Activated CD8-positive, alpha-beta T cell treated with anti-CD3 and anti-CD28 coated beads for 36 hours (primary cell): ENCODE data around the gene PITPNM1. TPM values are rescaled to one million over a fixed set of nuclear protein-coding genes. Genes with fewer than 3 reads are reported as not detected.

Experiments used
- ATAC-seq: fragments of 200-7000 bp; cut with Tn5 transposase; one replicate; pipeline ENCODE4 v1.10.0; 2021; ENCODE audit warnings: mild to moderate bottlenecking, moderate library complexity
- CTCF ChIA-PET: fragments of 350-600 bp; sonication (Branson Sonifier 250); formaldehyde crosslinking; loops from one replicate; lab custom pipeline; 2021; ENCODE audit warnings: antibody characterized with exemption; lab: Charles Lee
- POLR2A ChIA-PET: fragments of 350-600 bp; sonication (Branson Sonifier 250); formaldehyde crosslinking; loops from one replicate; lab custom pipeline; 2021; ENCODE audit warnings: antibody characterized with exemption; lab: Charles Lee
- DNase-seq: peaks from one replicate; pipeline ENCODE4 v3.0.0-alpha.2; 2020
- H3K27ac Mint-ChIP-seq: one replicate; pipeline ENCODE4 v1.8.0; 2021; ENCODE audit warnings: mild to moderate bottlenecking, mixed read lengths
- H3K27me3 Mint-ChIP-seq: one replicate; pipeline ENCODE4 v1.8.0; 2021; ENCODE audit warnings: mixed read lengths
- H3K36me3 Mint-ChIP-seq: one replicate; pipeline ENCODE4 v1.8.0; 2021; ENCODE audit warnings: low read depth, mixed read lengths
- H3K4me1 Mint-ChIP-seq: one replicate; pipeline ENCODE4 v1.8.0; 2021; ENCODE audit warnings: low read depth, mixed read lengths
- H3K4me3 Mint-ChIP-seq: one replicate; pipeline ENCODE4 v1.8.0; 2021; ENCODE audit warnings: mild to moderate bottlenecking, moderate library complexity, mixed read lengths
- H3K9me3 Mint-ChIP-seq: one replicate; pipeline ENCODE4 v1.8.0; 2021; ENCODE audit warnings: mixed read lengths
- intact Hi-C: fragments of 100-400 bp; cut with micrococcal nuclease; formaldehyde crosslinking; loops from one replicate; pipeline ENCODE4 v1.10.0; 2022
- total RNA-seq, 2 experiments: library from RNA; stranded (reverse); gene quantifications; one replicate each; pipeline ENCODE4 v1.2.3, GENCODE V29; 2021
- TF ChIP-seq, protein P1 (sequence below): fragments of 200-600 bp; IDR thresholded peaks from one replicate; pipeline ENCODE4 v1.8.0; 2022; ENCODE audit warnings: antibody characterized with exemption, mild to moderate bottlenecking

The PITPNM1 gene
- total RNA-seq, 2 experiments from 2014 or later: 87.8 to 88.1 TPM

DNA sequence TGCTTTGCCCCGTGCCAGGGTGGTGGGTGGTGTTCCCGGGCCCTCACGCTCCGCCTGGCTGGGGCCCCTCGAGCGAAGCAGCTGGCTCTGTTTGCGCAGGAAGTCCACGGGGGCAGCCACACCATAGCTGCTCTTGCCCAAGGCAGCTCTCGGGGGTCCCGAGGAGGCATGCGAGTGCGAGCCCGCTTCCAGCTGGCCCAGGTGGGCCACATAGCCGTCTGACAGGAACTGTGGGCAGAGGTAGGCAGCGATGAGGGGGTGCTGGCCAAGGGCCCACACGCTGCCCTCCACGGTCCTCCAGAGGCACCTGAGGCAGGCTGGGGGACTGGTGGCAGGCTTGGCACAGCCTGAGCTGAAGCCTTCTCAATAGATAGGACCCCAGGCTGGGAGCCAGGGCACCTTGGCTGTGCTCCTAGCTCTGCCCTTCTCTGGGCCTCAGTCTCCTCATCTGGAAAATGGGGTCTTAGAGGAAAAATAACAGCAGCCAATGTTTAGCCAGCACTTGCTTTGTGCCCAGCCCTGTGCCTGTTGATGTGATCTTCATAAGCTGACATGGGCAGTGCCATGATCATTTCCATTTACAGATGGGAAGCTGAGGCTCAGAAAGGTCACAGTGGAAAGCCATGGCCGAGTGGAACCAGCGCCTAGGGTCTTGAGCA is 13.0 kb downstream of the PITPNM1 start:
- ChIA-PET CTCF (interaction anchor here (1.9 kb wide), 1 partner anchor 14 kb away, joined by 4 read pairs; the partner anchor contains the start of gene PITPNM1), POLR2A (interaction anchor here (0.8 to 10.7 kb wide), 6 partner anchors 7 to 138 kb away, joined by 3 to 108 read pairs (median 4); partner anchors contain the start of genes NUDT8, PITPNM1 and PTPRCAP)
- intact Hi-C loops: no loop called here
- ATAC-seq (no peak), DNase-seq (no peak)
- H3K27ac Mint-ChIP-seq: no peak overlapping the region
- no peak overlapping the region for H3K4me3 Mint-ChIP-seq
- H3K9me3 Mint-ChIP-seq: no peaks in the 10 kb centered on the region
- H3K4me1 Mint-ChIP-seq: peaks cover 26% of the 10 kb centered on the region
- no peaks in the 10 kb centered on the region for H3K27me3 Mint-ChIP-seq
- TF ChIP-seq, protein P1, sequence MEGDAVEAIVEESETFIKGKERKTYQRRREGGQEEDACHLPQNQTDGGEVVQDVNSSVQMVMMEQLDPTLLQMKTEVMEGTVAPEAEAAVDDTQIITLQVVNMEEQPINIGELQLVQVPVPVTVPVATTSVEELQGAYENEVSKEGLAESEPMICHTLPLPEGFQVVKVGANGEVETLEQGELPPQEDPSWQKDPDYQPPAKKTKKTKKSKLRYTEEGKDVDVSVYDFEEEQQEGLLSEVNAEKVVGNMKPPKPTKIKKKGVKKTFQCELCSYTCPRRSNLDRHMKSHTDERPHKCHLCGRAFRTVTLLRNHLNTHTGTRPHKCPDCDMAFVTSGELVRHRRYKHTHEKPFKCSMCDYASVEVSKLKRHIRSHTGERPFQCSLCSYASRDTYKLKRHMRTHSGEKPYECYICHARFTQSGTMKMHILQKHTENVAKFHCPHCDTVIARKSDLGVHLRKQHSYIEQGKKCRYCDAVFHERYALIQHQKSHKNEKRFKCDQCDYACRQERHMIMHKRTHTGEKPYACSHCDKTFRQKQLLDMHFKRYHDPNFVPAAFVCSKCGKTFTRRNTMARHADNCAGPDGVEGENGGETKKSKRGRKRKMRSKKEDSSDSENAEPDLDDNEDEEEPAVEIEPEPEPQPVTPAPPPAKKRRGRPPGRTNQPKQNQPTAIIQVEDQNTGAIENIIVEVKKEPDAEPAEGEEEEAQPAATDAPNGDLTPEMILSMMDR: no peak
- H3K36me3 Mint-ChIP-seq: peaks cover 34% of the 10 kb centered on the region

DNA sequence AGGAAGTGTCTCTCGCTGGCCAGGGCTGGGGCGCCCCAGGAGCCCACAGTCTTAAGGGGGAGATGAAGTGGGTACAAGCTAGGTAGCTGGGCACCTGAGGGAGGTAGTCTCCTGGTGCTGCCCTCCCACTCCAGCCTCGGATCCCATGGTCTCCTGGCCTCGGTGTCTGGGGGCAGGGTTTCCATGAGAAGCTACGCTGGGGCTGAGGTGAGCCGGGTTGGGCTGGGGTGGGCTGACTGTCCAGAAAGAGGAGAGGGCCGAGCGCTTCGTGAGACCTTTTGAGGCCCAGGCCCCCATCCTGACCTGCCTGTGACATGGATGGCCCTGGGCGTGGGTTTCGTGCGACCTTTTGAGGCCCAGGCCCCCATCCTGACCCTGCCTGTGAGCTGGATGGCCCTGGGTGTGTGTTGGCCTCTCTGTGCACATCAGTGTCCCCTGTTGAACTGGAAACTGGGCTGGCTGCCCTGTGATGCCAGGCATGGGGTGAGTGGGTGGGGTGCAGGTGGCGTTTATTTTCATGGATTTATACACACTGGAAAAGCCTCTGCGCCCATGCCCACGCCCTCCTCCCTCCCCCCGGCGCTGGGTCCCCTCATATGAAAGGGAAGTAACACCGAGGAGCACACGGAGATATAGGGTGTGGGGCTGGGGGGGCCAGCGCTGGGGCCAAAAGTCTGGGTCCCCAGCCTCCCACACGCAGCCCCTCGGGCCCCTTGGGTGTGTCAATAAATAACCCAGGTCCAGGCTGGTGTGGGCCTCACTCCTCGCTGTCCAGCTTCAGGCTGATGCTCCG is 13.7 kb downstream of the PITPNM1 start:
- ATAC-seq (no peak), DNase-seq (no peak)
- no peaks in the 10 kb centered on the region for H3K27me3 Mint-ChIP-seq
- H3K27ac Mint-ChIP-seq: peak overlapping the region; percentile 55
- no peak overlapping the region for H3K4me3 Mint-ChIP-seq
- POLR2A ChIA-PET: interaction anchor here (1.0 to 10.7 kb wide), 5 partner anchors 11 to 138 kb away, joined by 3 to 108 read pairs (median 3); partner anchors contain the start of genes NUDT8, PITPNM1, PPP1CA and RPS6KB2
- intact Hi-C loops: no loop called here
- peaks cover 34% of the 10 kb centered on the region for H3K4me1 Mint-ChIP-seq
- H3K36me3 Mint-ChIP-seq: peaks cover 40% of the 10 kb centered on the region
- CTCF ChIA-PET: interaction anchor here (1.1 to 1.9 kb wide), 3 partner anchors 14 to 109 kb away, joined by 3 to 4 read pairs (median 3); partner anchors contain the start of gene PITPNM1
- TF ChIP-seq, protein P1: no peak
- H3K9me3 Mint-ChIP-seq: no peaks in the 10 kb centered on the region

DNA sequence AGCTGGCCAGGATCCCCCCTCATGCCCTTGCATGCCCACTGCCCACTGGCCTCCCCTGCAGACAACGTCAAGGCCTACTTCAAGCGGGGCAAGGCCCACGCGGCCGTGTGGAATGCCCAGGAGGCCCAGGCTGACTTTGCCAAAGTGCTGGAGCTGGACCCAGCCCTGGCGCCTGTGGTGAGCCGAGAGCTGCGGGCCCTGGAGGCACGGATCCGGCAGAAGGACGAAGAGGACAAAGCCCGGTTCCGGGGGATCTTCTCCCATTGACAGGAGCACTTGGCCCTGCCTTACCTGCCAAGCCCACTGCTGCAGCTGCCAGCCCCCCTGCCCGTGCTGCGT is 14.5 kb downstream of the PITPNM1 start:
- Mint-ChIP-seq H3K9me3 (no peaks in the 10 kb centered on the region), H3K36me3 (peaks cover 46% of the 10 kb centered on the region), H3K4me1 (peaks cover 41% of the 10 kb centered on the region), H3K27me3 (no peaks in the 10 kb centered on the region), H3K4me3 (no peak overlapping the region), H3K27ac (peak overlapping the region; percentile 55)
- no peak for DNase-seq
- ChIA-PET POLR2A (interaction anchor here (1.0 to 10.7 kb wide), 5 partner anchors 12 to 89 kb away, joined by 3 to 108 read pairs (median 3); partner anchors contain the start of genes PITPNM1, PPP1CA and RPS6KB2), CTCF (interaction anchor here (1.1 kb wide), 2 partner anchors 74 to 108 kb away, joined by 3 read pairs; no protein-coding TSS in a partner anchor)
- no peak for ATAC-seq
- TF ChIP-seq, protein P1: no peak
- intact Hi-C loops: no loop called here

- Mint-ChIP-seq H3K4me3 (no peak overlapping the region), H3K36me3 (peaks cover 48% of the 10 kb centered on the region), H3K27ac (peak overlapping the region; percentile 82), H3K27me3 (no peaks in the 10 kb centered on the region), H3K4me1 (peaks cover 43% of the 10 kb centered on the region), H3K9me3 (no peaks in the 10 kb centered on the region)
- TF ChIP-seq, protein P1: no peak
- ChIA-PET CTCF (interaction anchor here (1.1 kb wide), 1 partner anchor 73 kb away, joined by 3 read pairs; no protein-coding TSS in a partner anchor), POLR2A (interaction anchor here (1.6 to 10.7 kb wide), 3 partner anchors 12 to 52 kb away, joined by 3 to 108 read pairs (median 81); partner anchors contain the start of genes PITPNM1 and TMEM134)
- ATAC-seq (no peak), DNase-seq (no peak)
- intact Hi-C loops: loop anchor here (10.0 kb wide), 1 partner anchor 85 kb away; the partner anchor contains the start of genes PPP1CA and TBC1D10C
These were observed 15.1 kb downstream of the PITPNM1 start for GRCh38 chr11:67489885-67490726.
